Thyroid gland (tissue), 4 donors: ENCODE data around the gene OR52I1. TPM values are rescaled to one million over a fixed set of nuclear protein-coding genes. Genes with fewer than 3 reads are reported as not detected.

Source experiments
- DNase-seq, 2 donors: peaks; one replicate each; pipeline ENCODE4 v3.0.0-alpha.2; 2019
- H3K27ac ChIP-seq, 3 donors: fragments of 200-600 bp; sonication (generic); 1 replicate in 2 of 3; 2 replicates in 1 of 3; pipeline ENCODE4 v1.5.1; 2016 to 2019; ENCODE audit warnings: mild to moderate bottlenecking in 1 of 3, moderate library complexity in 1 of 3
- H3K27me3 ChIP-seq: fragments of 200-600 bp; sonication (generic); one replicate; pipeline ENCODE4 v1.5.1; 2019
- H3K36me3 ChIP-seq, 2 donors: fragments of 200-600 bp; sonication (generic); one replicate each; pipeline ENCODE4 v1.5.1; 2016 to 2019
- H3K4me1 ChIP-seq, 2 donors: fragments of 200-600 bp; sonication (generic); one replicate each; pipeline ENCODE4 v1.5.1; 2017 to 2019
- H3K4me3 ChIP-seq, 3 donors: fragments of 200-600 bp; sonication (generic); replicated peaks in 1 of 3; 1 replicate in 2 of 3; 2 replicates in 1 of 3; pipeline ENCODE4 v1.5.1; 2016; ENCODE audit warnings: mild to moderate bottlenecking in 1 of 3
- H3K9me3 ChIP-seq: fragments of 200-600 bp; sonication (generic); one replicate; pipeline ENCODE4 v1.5.1; 2017
- CTCF ChIP-seq, 6 experiments: fragments of 200-600 bp in 3 of 6; fragments of 450-650 bp in 3 of 6; sonication (generic) in 3 of 6; IDR thresholded peaks; one replicate each; pipeline ENCODE4 v1.5.1; 2016 to 2019; ENCODE audit warnings: antibody characterized with exemption in 6 of 6, mild to moderate bottlenecking in 2 of 6, inconsistent platforms in 1 of 6, moderate library complexity in 1 of 6
- POLR2A ChIP-seq, 2 donors: fragments of 450-650 bp; IDR thresholded peaks; one replicate each; pipeline ENCODE4 v1.6.1; 2017; ENCODE audit warnings: antibody characterized with exemption in 2 of 2, mild to moderate bottlenecking in 2 of 2, moderate library complexity in 1 of 2
- WGBS, 2 donors: methylation state at CpG; one replicate each; pipeline ENCODE4 v1.1.5; 2017; 5-methylcytosine and 5-hydroxymethylcytosine counted together
- intact Hi-C: fragments of 100-400 bp; cut with DNase I; formaldehyde crosslinking; loops from one replicate; pipeline ENCODE4 v1.15.1; 2023
- total RNA-seq, 4 donors: library from RNA; depleted of rRNA; stranded (reverse); fragments of >200 nt; gene quantifications; one replicate each; pipeline ENCODE4 v1.2.3, GENCODE V29; 2016

OR52I1 gene
- total RNA-seq, 4 donors from 2014 or later: not detected

- Histone ChIP-seq H3K27ac (no peak overlapping the region), H3K36me3 (no peaks in the 10 kb centered on the region), H3K9me3 (no peaks in the 10 kb centered on the region), H3K4me3 (no peak overlapping the region), H3K4me1 (peaks cover 0 to 10% of the 10 kb centered on the region in 2 donors), H3K27me3 (no peaks in the 10 kb centered on the region)
- 75 to 83% methylated on average over 4 of the region's 4 CpGs for WGBS, 2 donors
- TF ChIP-seq CTCF (IDR thresholded peaks at IDR 0.05) (no peak), POLR2A (IDR thresholded peaks at IDR 0.05) (no peak)
- DNase-seq: no peak
- intact Hi-C loops: loop anchor here (10.0 kb wide), 1 partner anchor 181 kb away; the partner anchor contains the start of gene OR51F2
Measured at GRCh38 chr11:4644233-4644632, 50.4 kb downstream of the OR52I1 start.

Other genes with a start within 250 kb of the OR52I1 start
- not detected for gene OR52B4, start 225.7 kb upstream of the OR52I1 start, total RNA-seq
- gene TRIM21, start 200.3 kb upstream of the OR52I1 start, total RNA-seq: 10 to 100 TPM; 12.7 to 15.7 (median 13.0) TPM
- not detected for gene OR52K2, start 144.7 kb upstream of the OR52I1 start, total RNA-seq
- not detected for gene OR52K1, start 111.4 kb upstream of the OR52I1 start, total RNA-seq
- not detected for gene OR52M1, start 48.8 kb upstream of the OR52I1 start, total RNA-seq
- not detected for gene OR52I2, start 12.3 kb upstream of the OR52I1 start, total RNA-seq
- 10 to 100 TPM; 26.4 to 40.2 (median 36.2) TPM for gene TRIM68, start 14.2 kb downstream of the OR52I1 start, total RNA-seq
- not detected for gene OR51D1, start 43.4 kb downstream of the OR52I1 start, total RNA-seq
- gene OR51E1, start 49.9 kb downstream of the OR52I1 start, total RNA-seq: under 1 TPM in 3 of 4 donors, not detected in 1; 0.21 to 0.54 (median 0.22) TPM
- gene OR51E2, start 103.8 kb downstream of the OR52I1 start, total RNA-seq: not detected
- gene MMP26, start 110.7 kb downstream of the OR52I1 start, total RNA-seq: not detected
- gene OR51F1, start 175.9 kb downstream of the OR52I1 start, total RNA-seq: not detected
- not detected for gene OR52R1, start 210.3 kb downstream of the OR52I1 start, total RNA-seq
- not detected for gene OR51F2, start 227.3 kb downstream of the OR52I1 start, total RNA-seq